Measurements from ENCODE around the gene PRRC2A.

Gene PRRC2A

GRCh38 chr6:31582230-31582643, 38.3 kb upstream of the PRRC2A start, which contains the start of gene LTB:
Gene LTB, minus strand, starts transcription at chr6:31582424. Its CDS starts 7 bp downstream, at chr6:31582417.
- Histone ChIP-seq H3K79me1 (ENCODE audit: low read length) (peaks cover 24% of the 10 kb centered on the region), H3K79me2 (ENCODE audit: control insufficient read depth, insufficient read depth, low read length, poor library complexity) (peaks cover 6% of the 10 kb centered on the region), H3K27ac (ENCODE audit: low read depth, low read length) (peak within 1 kb of the TSS; percentile 15), H3K4me1 (ENCODE audit: control insufficient read depth in 1 of 2, insufficient read depth in 2 of 2, low read length in 2 of 2) (peaks cover 25 to 31% of the 10 kb centered on the region in 2 experiments), H3K4ac (ENCODE audit: low read depth, low read length) (peak within 1 kb of the TSS; percentile 29), H2AFZ (ENCODE audit: insufficient read depth, low read length, poor library complexity) (peak within 1 kb of the TSS; percentile 93), H3K4me3 (ENCODE audit: low read depth, low read length) (peak within 1 kb of the TSS; percentile 77), H4K12ac (ENCODE audit: low read depth, low read length) (peak within 1 kb of the TSS; percentile 72), H2AK5ac (ENCODE audit: low read length) (peak within 1 kb of the TSS; percentile 33), H3K23ac (ENCODE audit: low read length) (no peak within 1 kb of the TSS), H2BK120ac (ENCODE audit: insufficient read depth, low read length, poor library complexity) (peak within 1 kb of the TSS; percentile 75), H3K14ac (ENCODE audit: low read length) (peak within 1 kb of the TSS; percentile 80), H3K27me3 (ENCODE audit: insufficient read depth, low read length) (no peaks in the 10 kb centered on the region), H3K4me2 (ENCODE audit: low read length) (peak within 1 kb of the TSS; percentile 63), H2BK12ac (ENCODE audit: low read length) (no peak within 1 kb of the TSS), H3K9me3 (ENCODE audit: insufficient read depth, low read depth, low read length) (no peaks in the 10 kb centered on the region), H3K9ac (ENCODE audit: low read length) (peak within 1 kb of the TSS; percentile 70), H2BK5ac (ENCODE audit: low read depth, low read length, poor library complexity) (no peak within 1 kb of the TSS), H4K91ac (ENCODE audit: low read depth, low read length) (peak within 1 kb of the TSS; percentile 87), H3K36me3 (ENCODE audit: control insufficient read depth in 1 of 2, insufficient read depth in 2 of 2, low read length in 2 of 2) (no peaks in the 10 kb centered on the region), H3K18ac (ENCODE audit: low read length) (peak within 1 kb of the TSS; percentile 54), H4K8ac (ENCODE audit: low read depth, low read length) (peak within 1 kb of the TSS; percentile 95)
- DNase-seq = no peak
- WGBS (ENCODE audit: extremely low coverage, insufficient coverage, insufficient read length) = no CpG with 5 or more reads among the region's 3 CpGs

GRCh38 chr6:31585491-31585890, 35.0 kb upstream of the PRRC2A start:
- H4K91ac ChIP-seq (ENCODE audit: low read depth, low read length) = no peak overlapping the region
- peaks cover 9 to 11% of the 10 kb centered on the region in 2 experiments for H3K4me1 ChIP-seq (ENCODE audit: control insufficient read depth in 1 of 2, insufficient read depth in 2 of 2, low read length in 2 of 2)
- H2AK5ac ChIP-seq (ENCODE audit: low read length) = no peak overlapping the region
- no peak overlapping the region for H2BK120ac ChIP-seq (ENCODE audit: insufficient read depth, low read length, poor library complexity)
- no peak overlapping the region for H3K14ac ChIP-seq (ENCODE audit: low read length)
- H3K4me2 ChIP-seq (ENCODE audit: low read length) = no peak overlapping the region
- peaks cover 8% of the 10 kb centered on the region for H3K79me1 ChIP-seq (ENCODE audit: low read length)
- H3K27me3 ChIP-seq (ENCODE audit: insufficient read depth, low read length) = no peaks in the 10 kb centered on the region
- no CpG with 5 or more reads among the region's 2 CpGs for WGBS (ENCODE audit: extremely low coverage, insufficient coverage, insufficient read length)
- H3K79me2 ChIP-seq (ENCODE audit: control insufficient read depth, insufficient read depth, low read length, poor library complexity) = peaks cover 6% of the 10 kb centered on the region
- no peaks in the 10 kb centered on the region for H3K36me3 ChIP-seq (ENCODE audit: control insufficient read depth in 1 of 2, insufficient read depth in 2 of 2, low read length in 2 of 2)
- no peak overlapping the region for H3K27ac ChIP-seq (ENCODE audit: low read depth, low read length)
- no peak overlapping the region for H4K8ac ChIP-seq (ENCODE audit: low read depth, low read length)
- H2BK5ac ChIP-seq (ENCODE audit: low read depth, low read length, poor library complexity) = no peak overlapping the region
- DNase-seq = peak in 1 of 2 donors; percentile 29
- no peak overlapping the region for H3K18ac ChIP-seq (ENCODE audit: low read length)
- H3K23ac ChIP-seq (ENCODE audit: low read length) = no peak overlapping the region
- H2AFZ ChIP-seq (ENCODE audit: insufficient read depth, low read length, poor library complexity) = no peak overlapping the region
- no peak overlapping the region for H3K4me3 ChIP-seq (ENCODE audit: low read depth, low read length)
- no peak overlapping the region for H2BK12ac ChIP-seq (ENCODE audit: low read length)
- no peaks in the 10 kb centered on the region for H3K9me3 ChIP-seq (ENCODE audit: insufficient read depth, low read depth, low read length)
- no peak overlapping the region for H4K12ac ChIP-seq (ENCODE audit: low read depth, low read length)
- H3K9ac ChIP-seq (ENCODE audit: low read length) = no peak overlapping the region
- no peak overlapping the region for H3K4ac ChIP-seq (ENCODE audit: low read depth, low read length)

GRCh38 chr6:31586008-31586407, 34.5 kb upstream of the PRRC2A start, which contains the start of gene LST1:
Gene LST1, plus strand, starts transcription at chr6:31586277. Its CDS starts 1,023 bp downstream, at chr6:31587300.
- Histone ChIP-seq H3K4me2 (ENCODE audit: low read length) (no peak within 1 kb of the TSS), H3K27me3 (ENCODE audit: insufficient read depth, low read length) (no peaks in the 10 kb centered on the region), H2BK12ac (ENCODE audit: low read length) (no peak within 1 kb of the TSS), H4K91ac (ENCODE audit: low read depth, low read length) (no peak within 1 kb of the TSS), H3K79me1 (ENCODE audit: low read length) (peaks cover 4% of the 10 kb centered on the region), H3K79me2 (ENCODE audit: control insufficient read depth, insufficient read depth, low read length, poor library complexity) (peaks cover 3% of the 10 kb centered on the region), H4K12ac (ENCODE audit: low read depth, low read length) (no peak within 1 kb of the TSS), H3K36me3 (ENCODE audit: control insufficient read depth in 1 of 2, insufficient read depth in 2 of 2, low read length in 2 of 2) (no peaks in the 10 kb centered on the region), H4K8ac (ENCODE audit: low read depth, low read length) (no peak within 1 kb of the TSS), H3K9ac (ENCODE audit: low read length) (no peak within 1 kb of the TSS), H2BK120ac (ENCODE audit: insufficient read depth, low read length, poor library complexity) (no peak within 1 kb of the TSS), H3K14ac (ENCODE audit: low read length) (no peak within 1 kb of the TSS), H2BK5ac (ENCODE audit: low read depth, low read length, poor library complexity) (no peak within 1 kb of the TSS), H2AFZ (ENCODE audit: insufficient read depth, low read length, poor library complexity) (no peak within 1 kb of the TSS), H3K4ac (ENCODE audit: low read depth, low read length) (no peak within 1 kb of the TSS), H3K18ac (ENCODE audit: low read length) (no peak within 1 kb of the TSS), H3K4me3 (ENCODE audit: low read depth, low read length) (no peak within 1 kb of the TSS), H3K4me1 (ENCODE audit: control insufficient read depth in 1 of 2, insufficient read depth in 2 of 2, low read length in 2 of 2) (peaks cover 7 to 9% of the 10 kb centered on the region in 2 experiments), H2AK5ac (ENCODE audit: low read length) (no peak within 1 kb of the TSS), H3K9me3 (ENCODE audit: insufficient read depth, low read depth, low read length) (no peaks in the 10 kb centered on the region), H3K27ac (ENCODE audit: low read depth, low read length) (no peak within 1 kb of the TSS), H3K23ac (ENCODE audit: low read length) (no peak within 1 kb of the TSS)
- WGBS (ENCODE audit: extremely low coverage, insufficient coverage, insufficient read length) = no CpG with 5 or more reads among the region's 1 CpG
- DNase-seq = no peak

DNA sequence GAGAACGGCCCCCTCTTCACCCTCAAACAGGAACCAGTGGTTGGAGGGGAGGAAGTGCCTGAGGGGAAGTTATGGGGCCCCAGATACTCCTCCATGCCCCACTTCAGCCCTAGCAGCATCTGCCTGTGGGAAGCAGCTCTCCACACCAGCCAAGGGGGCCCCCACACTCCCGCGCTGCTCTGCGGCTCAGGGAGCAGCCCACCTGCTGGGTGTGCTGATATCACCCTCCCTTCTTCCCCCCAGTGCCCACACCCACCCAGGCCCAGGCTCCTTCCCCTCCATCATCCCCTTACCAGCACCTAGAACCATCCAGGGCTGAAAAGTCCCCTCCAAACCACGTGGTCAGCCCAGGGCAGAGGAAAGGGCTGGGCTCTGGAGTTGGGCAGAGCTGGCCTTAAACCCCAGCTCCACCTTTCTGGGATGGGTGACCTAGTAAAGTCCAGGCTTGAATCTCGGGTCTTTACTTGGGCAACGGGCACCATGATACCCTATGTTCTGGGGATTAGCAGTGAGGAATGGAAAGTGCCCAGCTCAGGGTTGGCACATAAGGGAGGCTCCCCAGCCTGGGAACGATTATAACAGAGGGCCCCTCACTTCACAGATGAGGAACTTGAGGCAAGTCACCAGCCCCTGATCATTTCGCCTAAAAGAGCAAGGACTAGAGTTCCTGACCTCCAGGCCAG, 33.8 kb upstream of the PRRC2A start:
- H3K79me2 ChIP-seq (ENCODE audit: control insufficient read depth, insufficient read depth, low read length, poor library complexity) = no peaks in the 10 kb centered on the region
- no peak overlapping the region for H2BK5ac ChIP-seq (ENCODE audit: low read depth, low read length, poor library complexity)
- H3K4me1 ChIP-seq (ENCODE audit: control insufficient read depth in 1 of 2, insufficient read depth in 2 of 2, low read length in 2 of 2) = peaks cover 4% of the 10 kb centered on the region in 2 experiments
- WGBS (ENCODE audit: extremely low coverage, insufficient coverage, insufficient read length) = no CpG with 5 or more reads among the region's 9 CpGs
- H3K14ac ChIP-seq (ENCODE audit: low read length) = no peak overlapping the region
- H4K8ac ChIP-seq (ENCODE audit: low read depth, low read length) = no peak overlapping the region
- H3K4me3 ChIP-seq (ENCODE audit: low read depth, low read length) = no peak overlapping the region
- no peak overlapping the region for H2BK120ac ChIP-seq (ENCODE audit: insufficient read depth, low read length, poor library complexity)
- H2BK12ac ChIP-seq (ENCODE audit: low read length) = no peak overlapping the region
- no peak overlapping the region for H2AFZ ChIP-seq (ENCODE audit: insufficient read depth, low read length, poor library complexity)
- H3K27me3 ChIP-seq (ENCODE audit: insufficient read depth, low read length) = no peaks in the 10 kb centered on the region
- no peaks in the 10 kb centered on the region for H3K36me3 ChIP-seq (ENCODE audit: control insufficient read depth in 1 of 2, insufficient read depth in 2 of 2, low read length in 2 of 2)
- no peak overlapping the region for H3K4me2 ChIP-seq (ENCODE audit: low read length)
- no peak overlapping the region for H3K4ac ChIP-seq (ENCODE audit: low read depth, low read length)
- no peak overlapping the region for H3K23ac ChIP-seq (ENCODE audit: low read length)
- H2AK5ac ChIP-seq (ENCODE audit: low read length) = no peak overlapping the region
- no peak overlapping the region for H4K12ac ChIP-seq (ENCODE audit: low read depth, low read length)
- H4K91ac ChIP-seq (ENCODE audit: low read depth, low read length) = no peak overlapping the region
- DNase-seq = no peak
- no peak overlapping the region for H3K18ac ChIP-seq (ENCODE audit: low read length)
- no peaks in the 10 kb centered on the region for H3K79me1 ChIP-seq (ENCODE audit: low read length)
- no peak overlapping the region for H3K9ac ChIP-seq (ENCODE audit: low read length)
- H3K27ac ChIP-seq (ENCODE audit: low read depth, low read length) = no peak overlapping the region
- no peaks in the 10 kb centered on the region for H3K9me3 ChIP-seq (ENCODE audit: insufficient read depth, low read depth, low read length)

All from trophoblast cell (in vitro differentiated cells and primary cell).